Islet of Langerhans (tissue), 1 donor: Measurements from ENCODE around the gene PHKG2.
"Not testable (repeated sequence)": the region's sequence is repeated elsewhere in the genome, so short reads cannot be mapped to it uniquely, and the experiment has no call there.

Experiments
- FAIRE-seq: peaks from one replicate; lab custom pipeline; 2011; peaks lifted over from hg19 to GRCh38; lab: Jason Lieb, UNC

The PHKG2 gene, protein sequence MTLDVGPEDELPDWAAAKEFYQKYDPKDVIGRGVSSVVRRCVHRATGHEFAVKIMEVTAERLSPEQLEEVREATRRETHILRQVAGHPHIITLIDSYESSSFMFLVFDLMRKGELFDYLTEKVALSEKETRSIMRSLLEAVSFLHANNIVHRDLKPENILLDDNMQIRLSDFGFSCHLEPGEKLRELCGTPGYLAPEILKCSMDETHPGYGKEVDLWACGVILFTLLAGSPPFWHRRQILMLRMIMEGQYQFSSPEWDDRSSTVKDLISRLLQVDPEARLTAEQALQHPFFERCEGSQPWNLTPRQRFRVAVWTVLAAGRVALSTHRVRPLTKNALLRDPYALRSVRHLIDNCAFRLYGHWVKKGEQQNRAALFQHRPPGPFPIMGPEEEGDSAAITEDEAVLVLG

DNA sequence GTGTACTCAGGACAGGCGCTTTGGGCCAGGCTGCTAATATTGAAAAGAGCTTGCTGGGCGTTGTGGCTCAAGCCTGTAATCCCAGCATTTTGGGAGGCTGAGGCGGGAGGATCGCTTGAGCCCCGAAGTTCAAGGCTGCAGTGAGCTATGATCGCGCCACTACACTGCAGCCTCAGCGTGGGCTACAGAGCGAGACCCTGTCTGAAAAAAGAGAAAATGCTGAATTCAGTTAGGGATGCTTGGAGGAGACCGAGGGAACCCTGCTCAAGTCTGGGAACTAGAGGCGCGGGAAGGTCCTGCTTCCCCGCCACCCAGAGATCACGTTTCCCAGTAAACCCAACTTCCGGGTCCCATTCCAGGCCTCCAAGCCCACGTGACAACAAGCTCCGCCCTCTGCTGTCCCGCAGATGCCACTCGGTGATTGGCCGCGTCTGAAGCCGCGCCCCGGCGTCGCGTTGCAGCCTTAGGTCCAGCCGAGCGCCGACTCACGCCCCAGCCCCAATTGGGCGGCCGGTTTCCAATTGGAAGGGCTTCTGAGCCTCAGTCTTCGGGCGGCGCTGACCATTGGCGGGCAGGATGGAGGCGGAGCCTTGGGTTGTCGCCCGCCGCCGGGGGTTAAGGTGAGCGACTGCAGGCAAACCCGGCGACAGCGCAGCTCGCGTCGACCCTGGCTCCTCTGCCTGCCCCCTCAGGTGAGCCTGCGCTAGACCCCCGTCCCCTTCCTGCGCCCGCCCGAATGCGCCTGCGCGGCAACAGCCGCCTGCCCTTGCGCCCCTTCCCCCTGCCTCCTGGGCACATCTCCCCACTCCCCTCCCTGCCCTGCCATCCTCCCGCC is at the start of gene PHKG2:
TSS of gene PHKG2 (plus strand) at position 627 of the 835 bp plus-strand sequence. CDS start 396 bp downstream, outside the sequence.
- peak; percentile 74 for FAIRE-seq

DNA sequence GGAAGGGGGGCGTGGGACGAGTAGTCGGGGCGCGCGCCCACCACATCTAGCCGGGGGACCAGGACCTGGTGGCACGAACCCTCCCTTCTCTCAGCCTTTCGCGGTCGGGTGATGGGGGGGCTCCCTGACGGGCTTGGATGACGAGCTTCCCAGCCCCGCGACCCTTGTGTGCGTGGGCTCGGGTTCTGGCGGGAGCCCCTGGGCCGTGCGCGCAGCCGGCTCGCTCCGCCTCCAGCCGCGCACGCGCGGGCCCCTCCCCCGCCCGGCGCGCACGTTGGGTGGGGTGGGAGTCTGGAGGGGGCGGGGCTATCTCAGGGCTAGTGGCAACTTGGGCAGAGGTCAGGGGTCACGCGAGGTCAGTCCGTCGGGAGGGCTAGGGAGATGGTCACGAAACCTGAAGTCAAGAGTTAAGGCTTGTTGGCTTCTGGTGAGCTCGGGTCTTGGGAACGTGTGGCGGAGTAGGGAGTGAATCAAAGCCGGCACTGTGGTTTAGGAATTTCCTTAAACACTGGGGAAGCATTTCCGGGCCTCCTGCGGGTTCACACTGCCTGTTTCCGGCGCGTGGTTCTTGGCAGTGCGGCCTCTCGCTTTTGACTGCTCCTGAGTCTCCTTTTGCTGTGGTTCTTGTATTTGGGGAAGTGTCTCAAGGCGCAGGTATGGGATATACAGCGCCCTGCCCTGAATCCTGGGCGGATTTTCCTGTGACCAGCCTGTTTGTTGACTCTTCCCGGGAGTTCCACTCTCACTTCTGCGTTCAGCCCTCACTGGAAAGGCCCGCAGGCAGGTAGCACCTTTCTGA is 49.2 kb upstream of the PHKG2 start, which contains the start of gene SRCAP:
TSS of gene SRCAP (plus strand) at position 356 of the 799 bp plus-strand sequence. CDS start 1,654 bp downstream, outside the sequence.
- FAIRE-seq = no peak

DNA sequence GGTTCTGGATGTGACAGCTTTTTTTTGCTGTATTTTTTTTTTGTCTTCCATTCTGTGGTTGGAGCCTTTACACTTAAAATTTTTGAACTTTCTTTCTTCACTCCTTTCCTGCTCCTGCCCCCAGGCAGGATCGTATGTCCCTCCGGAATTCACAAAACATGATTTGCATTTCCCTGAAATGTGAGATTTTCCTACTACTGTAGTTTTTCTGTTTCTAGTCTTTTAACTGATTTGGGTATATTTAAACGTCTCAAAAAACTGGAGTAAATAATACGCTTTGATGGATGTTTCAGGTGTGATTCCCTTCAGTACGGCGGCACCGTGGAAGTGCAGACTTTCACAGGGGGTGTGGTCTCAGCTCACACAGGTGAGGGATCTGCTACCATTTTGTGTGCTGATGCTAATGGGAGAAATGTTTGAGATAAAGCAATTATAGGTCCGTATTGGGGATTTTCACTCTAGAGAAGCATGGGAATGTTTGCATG is 48.6 kb upstream of the PHKG2 start:
- no peak for FAIRE-seq

DNA sequence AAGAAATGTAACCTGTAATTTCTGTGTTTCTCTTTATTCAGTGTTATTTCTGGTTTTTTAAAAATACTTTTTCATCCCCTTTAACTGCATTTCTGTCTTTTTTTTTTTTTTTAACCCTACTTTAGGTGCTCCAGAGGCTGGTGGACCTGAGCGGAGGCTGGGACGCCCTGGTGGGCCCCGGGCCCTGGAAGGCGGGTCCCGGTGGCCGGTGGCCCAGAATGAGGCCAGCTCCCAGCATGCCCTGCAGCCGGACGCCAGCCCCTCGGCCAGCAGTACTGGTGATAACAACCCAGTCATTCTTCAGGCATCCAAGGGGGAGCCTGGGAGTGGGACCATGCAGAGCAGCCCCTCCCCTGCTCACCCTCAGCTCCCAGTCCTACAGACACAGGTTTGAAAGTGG is 47.7 kb upstream of the PHKG2 start:
- no peak for FAIRE-seq

DNA sequence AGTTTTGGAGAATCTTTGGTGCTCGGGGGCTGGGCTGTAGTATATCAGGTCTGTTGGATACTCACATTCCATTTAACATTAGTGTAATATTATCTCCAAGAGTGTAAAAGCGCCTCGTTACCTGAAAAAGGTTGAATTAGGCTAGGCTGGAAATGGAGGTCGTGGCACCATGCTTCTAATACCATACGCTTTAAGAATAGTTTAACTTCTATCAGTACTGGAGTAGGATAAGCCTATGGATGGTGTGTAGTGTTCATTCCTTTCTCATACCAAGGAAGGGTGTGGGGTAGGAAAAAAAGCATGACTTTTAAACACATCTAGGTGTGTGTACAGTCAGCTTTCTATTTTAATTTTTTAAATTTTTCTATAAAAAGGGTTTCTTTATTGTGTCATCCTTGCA is 47.3 kb upstream of the PHKG2 start:
- FAIRE-seq = no peak

DNA sequence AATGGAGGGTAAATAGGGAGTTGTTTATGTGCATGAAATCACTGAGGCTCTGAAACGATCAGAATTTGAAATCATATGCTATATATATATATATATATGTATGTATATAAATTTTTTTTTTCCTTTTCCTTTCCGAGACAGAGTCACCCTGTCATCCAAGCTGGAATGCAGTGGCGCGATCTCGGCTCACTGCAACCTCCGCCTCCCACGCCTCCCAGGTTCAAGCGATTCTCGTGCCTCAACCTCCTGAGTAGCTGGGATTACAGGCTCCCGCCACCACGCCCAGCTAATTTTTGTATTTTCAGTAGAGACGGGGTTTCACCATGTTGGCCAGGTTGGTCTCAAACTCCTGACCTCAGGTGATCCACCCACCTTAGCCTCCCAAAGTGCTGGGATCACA is 45.2 kb upstream of the PHKG2 start:
- not testable (repeated sequence) for FAIRE-seq

DNA sequence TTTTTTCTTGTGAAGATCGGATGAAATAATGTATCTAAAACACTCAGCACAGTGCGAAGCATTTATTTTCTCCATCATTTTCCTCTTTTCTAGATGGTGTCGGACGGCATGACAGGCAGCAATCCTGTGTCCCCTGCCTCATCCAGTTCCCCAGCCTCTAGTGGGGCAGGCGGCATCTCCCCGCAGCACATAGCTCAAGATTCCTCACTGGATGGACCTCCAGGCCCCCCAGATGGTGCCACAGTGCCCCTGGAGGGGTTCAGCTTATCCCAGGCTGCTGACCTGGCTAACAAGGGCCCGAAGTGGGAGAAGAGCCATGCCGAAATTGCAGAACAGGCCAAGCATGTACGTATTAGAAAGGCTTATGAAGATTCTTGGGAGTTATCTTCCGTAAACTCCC is 44.3 kb upstream of the PHKG2 start:
- no peak for FAIRE-seq

DNA sequence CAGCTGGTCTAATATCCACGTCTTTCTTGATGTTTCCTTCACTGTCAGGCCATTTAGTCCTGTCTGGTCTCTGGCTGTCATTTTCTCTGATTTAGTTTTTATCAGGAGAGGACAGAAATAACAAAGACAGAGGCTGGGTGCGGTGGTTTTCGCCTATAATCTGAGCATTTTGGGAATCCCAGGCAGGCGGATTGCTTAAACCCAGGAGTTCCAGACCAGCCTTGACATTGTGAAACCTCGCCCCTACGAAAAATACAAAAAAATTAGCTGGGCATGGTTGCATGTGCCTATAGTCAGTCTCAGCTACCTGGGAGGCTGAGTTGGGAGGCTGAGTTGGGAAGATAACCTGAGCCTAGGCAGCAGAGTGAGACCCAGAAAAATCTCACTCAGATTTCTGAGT is 42.2 kb upstream of the PHKG2 start:
- FAIRE-seq = no peak

DNA sequence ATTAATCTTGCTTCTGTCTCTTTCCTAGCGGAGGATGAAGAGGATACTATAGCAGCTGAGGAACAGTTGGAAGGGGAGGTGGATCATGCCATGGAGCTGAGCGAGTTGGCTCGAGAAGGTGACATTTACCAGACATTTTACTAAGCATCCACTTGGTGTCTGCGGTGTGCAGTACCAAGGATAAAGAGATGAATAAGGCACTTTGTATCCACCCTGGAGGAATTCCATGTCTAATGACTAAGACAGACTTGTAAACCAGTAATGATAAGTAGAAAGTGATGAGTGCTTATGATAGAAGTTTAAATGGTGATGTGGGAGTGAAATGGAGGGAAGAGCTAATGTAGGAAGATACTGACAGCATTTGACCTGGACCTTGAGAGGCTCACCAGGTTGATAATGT is 37.3 kb upstream of the PHKG2 start:
- FAIRE-seq = no peak

DNA sequence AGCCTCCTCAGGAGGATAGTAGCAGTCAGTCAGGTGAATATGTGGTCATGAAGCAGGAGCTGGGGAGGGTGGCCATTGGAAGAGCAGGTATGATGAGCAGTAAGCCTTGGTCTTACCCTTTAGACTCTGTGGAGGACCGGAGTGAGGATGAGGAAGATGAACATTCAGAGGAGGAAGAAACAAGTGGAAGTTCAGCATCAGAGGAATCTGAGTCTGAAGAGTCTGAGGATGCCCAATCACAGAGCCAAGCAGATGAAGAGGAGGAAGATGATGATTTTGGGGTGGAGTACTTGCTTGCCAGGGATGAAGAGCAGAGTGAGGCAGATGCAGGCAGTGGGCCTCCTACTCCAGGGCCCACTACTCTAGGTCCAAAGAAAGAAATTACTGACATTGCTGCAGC is 36.5 kb upstream of the PHKG2 start:
- no peak for FAIRE-seq

DNA sequence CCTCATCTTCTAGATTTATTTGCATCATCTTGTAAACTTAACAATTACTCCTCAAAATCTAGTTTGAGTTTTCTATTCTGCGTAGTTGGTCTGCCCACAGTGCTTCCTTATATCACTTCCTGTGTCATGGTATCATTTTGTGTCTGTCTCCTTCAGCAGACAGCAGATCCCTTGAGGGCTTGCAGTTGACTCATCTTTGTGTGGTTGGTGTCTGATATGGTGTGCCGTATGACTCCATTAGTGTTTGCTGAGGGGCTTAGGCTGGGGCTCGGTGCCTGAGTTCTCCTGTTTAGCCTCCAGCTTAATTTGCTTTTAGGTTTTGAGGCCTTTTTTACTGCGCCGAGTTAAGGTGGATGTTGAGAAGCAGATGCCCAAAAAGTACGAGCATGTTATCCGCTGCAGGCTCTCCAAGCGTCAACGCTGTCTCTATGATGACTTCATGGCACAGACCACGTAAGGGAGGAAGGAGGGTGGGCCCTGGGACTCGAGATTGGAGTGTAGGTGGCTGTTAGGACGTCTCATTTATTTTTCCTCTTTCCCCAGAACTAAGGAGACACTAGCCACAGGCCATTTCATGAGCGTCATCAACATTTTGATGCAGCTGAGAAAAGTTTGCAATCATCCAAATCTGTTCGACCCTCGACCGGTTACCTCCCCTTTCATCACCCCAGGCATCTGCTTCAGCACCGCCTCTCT is 32.3 kb upstream of the PHKG2 start:
- FAIRE-seq = no peak

DNA sequence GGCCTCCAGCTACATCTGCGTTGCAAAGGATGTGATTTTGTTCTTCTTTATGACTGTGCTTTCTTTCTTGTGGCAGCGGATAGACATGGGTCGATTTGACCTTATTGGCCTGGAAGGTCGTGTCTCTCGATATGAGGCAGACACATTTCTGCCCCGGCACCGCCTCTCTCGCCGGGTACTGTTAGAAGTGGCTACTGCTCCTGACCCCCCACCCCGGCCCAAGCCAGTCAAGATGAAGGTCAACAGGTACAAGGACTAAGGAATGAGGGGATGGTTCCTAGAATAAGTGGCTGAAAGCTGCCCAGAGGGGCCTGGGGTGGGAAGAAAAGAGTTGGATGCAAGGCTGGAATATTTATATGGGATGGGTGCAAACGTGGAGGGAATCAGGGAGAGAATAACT is 28.1 kb upstream of the PHKG2 start:
- no peak for FAIRE-seq

DNA sequence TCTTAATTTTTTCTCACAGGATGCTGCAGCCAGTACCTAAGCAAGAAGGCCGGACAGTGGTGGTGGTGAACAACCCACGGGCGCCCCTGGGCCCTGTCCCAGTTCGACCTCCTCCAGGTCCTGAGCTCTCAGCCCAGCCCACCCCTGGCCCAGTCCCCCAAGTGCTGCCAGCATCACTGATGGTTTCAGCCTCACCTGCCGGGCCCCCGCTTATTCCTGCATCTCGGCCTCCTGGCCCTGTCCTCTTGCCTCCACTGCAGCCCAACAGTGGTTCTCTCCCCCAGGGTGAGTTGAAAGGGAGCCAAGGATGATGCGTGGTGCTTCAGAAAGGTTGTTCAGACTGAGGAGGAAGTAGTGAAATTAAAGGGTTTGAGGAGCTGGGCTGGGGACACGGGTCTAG is 27.5 kb upstream of the PHKG2 start:
- no peak for FAIRE-seq

DNA sequence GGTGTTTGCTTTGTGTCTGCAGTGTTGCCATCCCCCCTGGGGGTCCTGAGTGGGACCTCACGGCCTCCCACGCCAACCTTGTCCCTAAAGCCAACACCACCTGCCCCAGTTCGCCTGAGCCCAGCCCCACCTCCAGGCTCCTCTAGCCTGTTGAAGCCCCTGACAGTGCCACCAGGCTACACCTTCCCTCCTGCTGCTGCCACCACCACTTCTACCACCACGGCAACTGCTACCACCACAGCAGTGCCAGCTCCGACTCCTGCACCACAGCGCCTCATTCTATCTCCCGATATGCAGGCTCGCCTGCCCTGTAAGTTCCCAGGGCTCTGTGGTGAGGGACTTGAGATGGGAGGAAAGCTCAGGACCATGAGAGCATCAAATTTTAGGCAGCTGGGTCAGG is 27.1 kb upstream of the PHKG2 start:
- FAIRE-seq = no peak

DNA sequence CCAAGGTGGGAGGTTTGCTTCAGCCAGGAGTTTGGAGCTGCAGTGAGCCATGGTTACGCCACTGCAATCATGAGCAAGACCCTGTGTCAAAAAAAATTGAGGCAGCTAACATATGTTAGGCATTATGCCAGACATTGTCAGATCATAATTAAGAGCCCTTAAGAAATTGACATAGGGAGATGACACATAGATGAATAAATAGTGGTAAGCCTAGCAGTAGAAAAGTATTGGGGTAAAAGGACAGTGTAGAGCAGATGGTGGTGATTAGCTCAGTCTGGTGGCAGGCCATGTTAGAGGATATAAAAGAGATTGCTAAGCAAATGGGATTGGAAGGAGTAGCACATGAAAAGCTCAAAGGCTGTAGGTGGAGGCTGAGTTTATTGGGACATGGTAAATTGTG is 26.6 kb upstream of the PHKG2 start:
- peak; percentile 68 for FAIRE-seq

DNA sequence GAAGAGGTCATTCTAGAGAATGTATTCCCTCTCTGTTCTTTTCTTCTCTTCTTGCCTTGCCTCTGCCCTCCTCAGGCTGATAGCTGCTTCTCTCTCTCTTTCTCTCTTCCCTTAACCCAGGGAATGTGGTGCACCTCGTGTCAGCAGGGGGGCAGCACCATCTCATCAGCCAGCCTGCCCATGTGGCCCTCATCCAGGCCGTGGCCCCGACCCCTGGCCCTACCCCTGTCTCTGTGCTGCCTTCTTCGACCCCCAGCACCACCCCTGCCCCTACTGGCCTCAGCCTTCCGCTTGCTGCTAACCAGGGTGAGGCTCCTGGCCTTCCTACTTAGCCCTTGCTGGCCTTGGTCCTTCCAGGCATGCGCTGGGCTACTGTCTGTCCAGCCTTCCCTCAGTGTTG is 25.8 kb upstream of the PHKG2 start:
- FAIRE-seq = no peak

DNA sequence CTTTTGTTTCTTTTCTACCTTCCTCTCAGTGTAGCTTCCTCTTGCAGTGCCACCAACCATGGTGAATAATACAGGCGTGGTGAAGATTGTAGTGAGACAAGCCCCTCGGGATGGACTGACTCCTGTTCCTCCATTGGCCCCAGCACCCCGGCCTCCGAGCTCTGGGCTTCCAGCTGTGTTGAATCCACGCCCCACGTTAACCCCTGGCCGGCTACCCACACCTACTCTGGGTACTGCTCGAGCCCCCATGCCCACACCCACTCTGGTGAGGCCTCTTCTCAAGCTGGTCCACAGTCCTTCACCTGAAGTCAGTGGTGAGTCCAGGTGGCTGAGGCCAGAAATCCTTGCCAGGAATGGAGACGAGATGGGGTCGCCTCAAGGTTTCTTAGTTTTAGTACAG is 25.3 kb upstream of the PHKG2 start:
- FAIRE-seq = no peak

DNA sequence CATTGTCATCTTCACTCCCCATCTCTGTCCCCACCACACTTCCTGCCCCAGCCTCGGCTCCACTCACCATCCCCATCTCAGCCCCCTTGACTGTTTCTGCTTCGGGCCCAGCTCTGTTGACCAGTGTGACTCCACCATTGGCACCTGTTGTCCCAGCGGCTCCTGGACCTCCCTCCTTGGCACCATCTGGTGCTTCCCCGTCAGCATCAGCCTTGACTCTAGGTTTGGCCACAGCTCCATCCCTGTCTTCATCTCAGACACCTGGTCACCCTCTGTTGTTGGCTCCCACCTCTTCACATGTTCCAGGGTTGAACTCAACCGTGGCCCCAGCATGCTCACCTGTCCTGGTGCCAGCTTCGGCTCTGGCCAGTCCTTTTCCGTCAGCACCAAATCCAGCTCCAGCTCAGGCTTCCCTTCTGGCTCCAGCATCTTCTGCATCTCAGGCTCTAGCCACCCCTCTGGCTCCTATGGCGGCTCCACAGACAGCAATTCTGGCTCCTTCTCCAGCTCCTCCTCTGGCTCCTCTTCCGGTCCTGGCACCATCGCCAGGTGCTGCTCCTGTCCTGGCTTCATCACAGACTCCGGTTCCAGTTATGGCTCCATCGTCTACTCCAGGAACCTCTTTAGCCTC is 24.4 kb upstream of the PHKG2 start:
- no peak for FAIRE-seq

DNA sequence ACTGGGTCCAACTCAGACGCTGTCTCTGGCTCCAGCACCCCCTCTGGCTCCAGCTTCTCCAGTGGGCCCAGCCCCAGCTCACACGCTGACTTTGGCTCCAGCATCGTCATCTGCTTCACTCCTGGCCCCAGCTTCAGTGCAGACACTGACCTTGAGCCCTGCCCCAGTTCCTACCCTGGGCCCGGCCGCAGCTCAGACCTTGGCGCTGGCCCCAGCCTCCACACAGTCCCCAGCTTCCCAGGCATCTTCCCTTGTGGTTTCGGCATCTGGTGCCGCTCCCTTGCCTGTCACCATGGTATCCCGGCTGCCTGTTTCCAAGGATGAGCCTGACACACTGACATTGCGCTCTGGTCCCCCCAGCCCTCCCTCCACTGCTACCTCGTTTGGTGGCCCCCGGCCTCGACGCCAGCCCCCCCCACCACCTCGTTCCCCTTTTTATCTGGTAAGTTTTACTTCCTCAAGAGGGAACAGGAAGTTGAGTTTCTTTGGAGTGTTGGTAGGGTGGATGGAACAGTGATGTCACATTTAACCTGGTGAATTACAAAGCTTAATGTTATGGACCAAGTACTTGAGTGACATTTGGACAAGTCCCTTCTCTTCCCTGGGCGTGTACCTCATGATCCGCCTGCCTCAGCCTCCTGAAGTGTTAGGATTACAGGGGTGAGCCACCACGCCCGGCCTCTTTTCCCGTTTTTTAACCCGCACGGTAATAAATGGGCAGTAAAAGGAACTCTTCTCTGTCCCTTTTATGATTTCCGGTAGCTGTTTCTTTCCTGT is 23.4 kb upstream of the PHKG2 start:
- FAIRE-seq = no peak

DNA sequence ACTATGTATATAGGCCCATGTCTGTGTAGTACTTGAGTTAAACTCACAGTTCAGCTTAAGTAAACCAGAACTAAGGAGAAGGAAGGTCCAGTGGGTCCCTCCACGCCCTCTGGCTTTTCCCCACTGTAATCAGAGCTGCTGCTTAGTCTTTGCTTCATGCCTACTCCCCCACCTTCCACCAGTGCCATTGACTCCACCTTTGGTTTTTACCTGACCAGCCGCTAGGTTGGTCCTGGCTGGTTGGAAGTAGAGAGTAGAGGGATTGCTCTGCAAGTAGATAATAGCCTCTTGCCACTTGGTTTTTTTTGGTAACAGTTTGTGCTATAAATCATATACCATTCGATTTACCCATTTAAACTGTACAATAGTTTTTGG is 22.8 kb upstream of the PHKG2 start:
- FAIRE-seq = no peak

DNA sequence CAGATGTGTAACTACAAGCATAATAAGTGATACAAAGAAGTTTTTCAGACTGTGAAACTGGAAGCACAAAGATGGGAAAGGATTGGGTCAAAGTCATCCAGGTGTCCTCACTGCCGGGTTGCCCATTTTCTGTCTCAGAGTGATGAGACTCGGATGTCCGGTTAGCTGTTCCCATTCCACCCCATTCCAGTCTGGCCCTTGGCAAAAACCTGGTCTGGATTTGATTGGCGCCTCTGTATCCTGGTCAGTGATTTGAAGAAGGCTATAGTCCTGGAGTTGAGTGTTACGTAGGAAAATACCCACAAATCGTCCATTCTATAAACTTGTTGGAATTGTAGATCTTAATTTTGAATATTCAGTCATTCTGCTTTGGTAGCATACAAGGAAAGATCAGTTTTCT is 19.9 kb upstream of the PHKG2 start:
- no peak for FAIRE-seq
